NCI-H2227 (cell line): ENCODE results near the gene EXD3.
"Not testable (repeated sequence)": the region's sequence is repeated elsewhere in the genome, so short reads cannot be mapped to it uniquely, and the experiment has no call there.

Experiments used
- DNase-seq: peaks from one replicate; lab custom pipeline; 2025; ENCODE audit not compliant: unreplicated experiment; lab: John Stamatoyannopoulos, UW

The EXD3 gene

DNA sequence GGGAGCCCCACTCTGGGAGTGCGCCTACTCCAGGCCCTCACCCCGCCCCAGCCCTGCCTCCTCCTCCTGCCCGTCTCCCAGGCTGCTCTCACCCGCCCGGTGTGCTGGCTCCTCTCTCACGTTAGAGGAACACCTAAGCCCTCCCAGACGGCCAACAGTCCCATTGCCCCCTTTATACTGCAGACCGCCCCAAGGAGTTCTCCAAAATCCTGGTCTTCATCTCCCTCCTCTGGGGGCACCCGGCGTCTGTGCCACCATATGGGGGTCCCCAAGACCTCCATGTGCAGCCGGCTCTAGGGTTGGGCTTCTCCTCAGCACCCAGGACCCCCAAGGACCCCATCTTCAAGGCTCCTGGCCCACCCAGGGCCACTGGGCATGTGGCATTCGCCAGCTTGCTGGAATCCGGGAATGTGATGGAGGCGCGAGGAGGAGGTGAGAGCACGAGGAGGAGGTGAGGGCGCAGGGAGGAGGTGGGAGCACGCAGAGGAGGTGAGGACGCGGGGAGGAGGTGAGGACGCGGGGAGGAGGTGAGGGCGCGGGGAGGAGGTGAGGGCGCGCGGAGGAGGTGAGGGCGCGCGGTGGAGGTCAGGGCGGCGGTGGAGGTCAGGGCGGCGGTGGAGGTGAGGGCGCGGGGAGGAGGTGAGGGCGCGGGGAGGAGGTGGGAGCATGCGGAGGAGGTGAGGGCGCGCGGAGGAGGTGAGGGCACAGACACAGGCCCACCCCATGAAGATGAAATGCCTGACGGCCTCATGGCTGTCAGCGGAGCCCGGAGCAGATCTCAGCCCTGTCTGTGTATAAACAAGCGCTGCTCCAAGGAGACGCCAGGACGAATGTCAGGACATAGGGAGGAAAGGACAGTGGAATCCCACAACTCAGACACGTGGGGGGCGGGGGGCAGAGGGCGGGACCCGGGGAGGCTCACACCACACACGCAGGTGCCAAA, 41.2 kb downstream of the EXD3 start:
- DNase-seq = no peak

DNA sequence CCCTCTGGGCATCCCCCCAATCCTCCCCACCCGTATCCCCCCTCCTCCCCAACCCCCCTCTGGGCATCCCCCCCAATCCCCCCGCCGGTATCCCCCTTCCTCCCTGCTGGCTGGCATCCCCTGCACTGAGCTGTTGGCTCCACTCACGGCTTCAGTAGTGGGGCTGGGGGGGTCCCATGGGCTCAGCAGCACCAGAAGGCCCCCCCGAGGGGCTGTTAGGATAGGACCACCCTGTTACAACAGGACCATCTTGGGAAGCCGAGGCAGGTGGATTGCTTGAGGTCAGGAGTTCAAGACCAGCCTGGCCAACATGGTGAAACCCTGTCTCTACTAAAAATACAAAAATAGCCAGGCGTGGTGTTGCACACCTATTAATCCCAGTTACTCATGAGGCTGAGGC, 42.4 kb downstream of the EXD3 start:
- DNase-seq = no peak

DNA sequence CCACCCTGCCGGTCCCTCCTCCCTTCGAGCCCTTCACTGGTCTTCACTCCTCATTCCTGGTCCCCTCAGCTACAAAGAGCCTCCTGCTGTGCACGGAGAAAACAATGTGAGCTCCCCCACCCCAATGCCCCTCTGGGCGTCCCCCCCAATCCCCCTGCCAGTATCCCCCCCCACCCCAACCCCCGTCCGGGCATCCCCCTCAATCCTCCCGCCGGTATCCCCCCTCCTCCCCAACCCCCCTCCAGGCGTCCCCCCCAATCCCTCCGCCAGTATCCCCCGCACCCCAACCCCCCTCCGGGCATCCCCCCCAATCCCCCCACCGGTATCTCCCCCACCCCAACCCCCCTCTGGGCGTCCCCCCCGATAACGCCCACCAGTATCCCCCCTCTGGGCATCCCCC, 42.8 kb downstream of the EXD3 start:
- no peak for DNase-seq

DNA sequence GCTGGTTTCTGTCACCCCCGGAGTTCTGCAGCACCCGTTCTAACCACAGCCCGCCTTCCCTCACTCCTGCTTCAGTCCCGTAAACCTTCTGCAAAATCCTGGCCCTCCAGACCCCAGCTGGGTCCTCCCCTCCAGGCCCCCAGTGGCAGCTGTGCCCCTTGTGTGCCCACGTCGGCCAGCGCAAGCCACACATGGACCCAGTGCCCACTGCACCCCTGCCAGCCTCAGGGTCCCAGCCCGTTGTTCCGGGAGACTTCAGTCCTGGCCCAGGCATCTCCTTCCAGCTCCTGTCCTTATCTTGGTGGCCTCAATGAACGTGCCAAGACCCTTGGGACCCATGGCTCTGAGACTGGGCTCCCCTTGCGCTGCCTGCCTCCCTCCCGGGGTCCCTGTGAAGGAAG, 43.2 kb downstream of the EXD3 start:
- no peak for DNase-seq

DNA sequence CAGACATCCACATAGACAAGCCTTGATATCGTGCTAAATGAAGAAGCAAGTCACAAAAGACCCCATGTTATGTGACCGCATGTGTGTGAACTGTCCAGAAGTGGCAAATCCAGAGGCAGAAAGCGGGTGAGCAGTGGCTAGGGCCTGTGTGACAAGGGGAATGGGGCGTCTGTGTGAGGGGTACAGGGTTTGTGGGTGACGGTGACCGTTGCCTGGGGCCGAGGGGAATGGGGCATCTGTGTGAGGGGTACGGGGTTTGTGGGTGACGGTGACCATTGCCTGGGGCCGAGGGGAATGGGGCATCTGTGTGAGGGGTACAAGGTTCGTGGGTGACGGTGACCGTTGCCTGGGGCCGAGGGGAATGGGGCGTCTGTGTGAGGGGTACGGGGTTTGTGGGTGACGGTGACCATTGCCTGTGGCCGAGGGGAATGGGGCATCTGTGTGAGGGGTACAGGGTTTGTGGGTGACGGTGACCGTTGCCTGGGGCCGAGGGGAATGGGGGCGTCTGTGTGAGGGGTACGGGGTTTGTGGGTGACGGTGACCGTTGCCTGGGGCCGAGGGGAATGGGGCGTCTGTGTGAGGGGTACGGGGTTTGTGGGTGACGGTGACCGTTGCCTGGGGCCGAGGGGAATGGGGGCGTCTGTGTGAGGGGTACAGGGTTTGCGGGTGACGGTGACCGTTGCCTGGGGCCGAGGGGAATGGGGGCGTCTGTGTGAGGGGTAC, 44.1 kb downstream of the EXD3 start:
- DNase-seq = not testable (repeated sequence)

DNA sequence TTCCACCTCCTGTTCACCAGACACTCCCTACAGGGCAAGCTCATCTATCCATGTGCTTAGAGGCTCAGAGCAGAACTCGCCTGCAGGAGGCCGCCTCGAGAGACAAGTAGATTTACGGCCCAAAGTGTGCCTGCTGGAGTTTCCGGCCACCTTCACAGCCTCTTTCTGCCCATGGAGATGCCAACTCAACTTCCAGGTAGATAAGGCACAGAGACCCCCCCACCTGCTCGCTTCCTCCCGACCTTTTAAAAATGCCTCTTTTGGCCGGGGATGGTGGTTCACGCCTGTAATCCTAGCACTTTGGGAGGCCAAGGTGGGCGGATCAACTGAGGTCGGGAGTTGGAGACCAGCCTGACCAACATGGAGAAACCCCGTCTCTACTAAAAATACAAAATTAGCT, 46.6 kb downstream of the EXD3 start:
- DNase-seq = no peak

DNA sequence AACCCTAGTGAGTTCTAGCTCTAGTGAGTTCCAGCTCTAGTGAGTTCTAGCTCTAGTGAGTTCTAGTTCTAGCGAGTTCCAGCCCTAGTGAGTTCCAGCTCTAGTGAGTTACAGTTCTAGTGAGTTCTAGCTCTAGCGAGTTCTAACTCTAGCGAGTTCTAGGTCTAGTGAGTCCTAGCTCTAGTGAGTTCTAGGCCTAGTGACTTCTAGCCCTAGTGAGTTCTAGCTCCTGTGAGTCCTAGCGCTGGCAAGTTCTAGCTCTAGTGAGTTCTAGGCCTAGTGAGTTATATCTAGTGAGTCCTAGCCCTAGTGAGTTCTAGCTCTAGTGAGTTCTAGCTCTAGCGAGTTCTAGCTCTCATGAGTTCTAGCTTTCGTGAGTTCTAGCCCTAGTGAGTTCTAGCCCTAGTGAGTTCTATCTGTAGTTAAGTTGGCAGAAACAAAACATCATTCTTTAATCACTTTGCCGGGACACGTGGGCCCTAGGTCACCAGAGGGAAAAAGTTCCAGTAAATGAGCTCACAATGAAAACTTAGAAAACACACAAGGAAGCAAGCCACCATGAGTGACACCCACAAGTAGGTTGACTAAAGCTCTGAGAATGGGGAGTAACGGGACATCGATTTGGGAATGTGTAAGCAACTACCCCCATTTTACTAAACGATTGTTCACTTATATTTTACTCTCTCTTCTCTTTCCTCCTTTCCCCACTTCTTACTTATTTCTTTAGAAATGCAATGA, 47.5 kb downstream of the EXD3 start:
- no peak for DNase-seq

DNA sequence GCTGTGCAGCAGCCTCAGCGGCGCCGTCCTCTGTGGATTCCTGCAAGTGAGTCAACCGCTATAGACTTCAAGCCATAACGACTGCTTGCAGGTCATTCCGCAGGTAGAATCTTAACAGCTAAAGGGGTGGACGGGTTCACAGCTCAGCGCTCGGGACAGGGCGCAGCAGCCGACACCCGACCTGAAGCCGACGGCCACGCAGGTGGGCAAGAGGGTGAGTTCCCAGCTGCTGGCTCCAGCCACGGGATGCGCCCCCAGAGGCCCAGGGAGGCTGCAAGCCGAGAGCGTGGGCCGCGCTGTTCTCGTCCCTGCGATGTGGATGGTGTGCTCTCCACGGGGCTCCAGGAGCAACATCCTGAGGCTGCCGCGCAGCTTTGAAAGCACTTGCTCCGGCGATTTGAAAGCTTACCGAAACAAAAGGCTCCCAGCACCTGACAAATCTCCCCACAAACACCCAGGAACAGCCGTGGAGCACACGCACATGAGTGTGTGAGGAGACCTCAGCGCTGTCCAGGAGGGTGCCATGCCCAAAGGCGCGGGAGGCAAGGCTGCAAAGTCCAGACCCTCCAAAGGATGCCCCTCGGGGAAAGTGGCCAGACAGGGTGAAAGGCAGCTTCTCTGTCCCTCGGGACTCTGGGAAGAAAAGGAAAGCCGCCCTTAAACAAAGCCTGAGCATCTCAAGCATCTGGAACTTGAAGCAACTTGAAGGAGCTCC, 48.7 kb downstream of the EXD3 start:
- no peak for DNase-seq

DNA sequence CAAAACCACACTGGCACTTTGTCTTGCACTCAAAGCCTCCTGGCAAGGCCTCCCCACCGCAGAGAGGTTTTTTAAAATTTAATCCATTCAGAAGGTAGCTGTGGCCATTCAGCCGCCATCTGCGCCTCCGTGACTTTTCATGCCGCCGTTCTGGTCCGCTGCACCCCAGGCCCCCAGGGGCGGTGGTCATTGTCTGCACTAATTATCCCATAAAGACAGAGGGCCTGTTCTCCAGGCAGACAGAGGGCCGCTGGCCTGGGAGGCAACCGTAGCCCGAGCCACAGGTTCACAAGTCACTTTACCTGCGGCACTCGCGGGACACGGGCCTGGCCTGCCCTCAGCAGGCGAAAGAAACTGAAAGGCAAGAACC, 49.4 kb downstream of the EXD3 start:
- DNase-seq = no peak

DNA sequence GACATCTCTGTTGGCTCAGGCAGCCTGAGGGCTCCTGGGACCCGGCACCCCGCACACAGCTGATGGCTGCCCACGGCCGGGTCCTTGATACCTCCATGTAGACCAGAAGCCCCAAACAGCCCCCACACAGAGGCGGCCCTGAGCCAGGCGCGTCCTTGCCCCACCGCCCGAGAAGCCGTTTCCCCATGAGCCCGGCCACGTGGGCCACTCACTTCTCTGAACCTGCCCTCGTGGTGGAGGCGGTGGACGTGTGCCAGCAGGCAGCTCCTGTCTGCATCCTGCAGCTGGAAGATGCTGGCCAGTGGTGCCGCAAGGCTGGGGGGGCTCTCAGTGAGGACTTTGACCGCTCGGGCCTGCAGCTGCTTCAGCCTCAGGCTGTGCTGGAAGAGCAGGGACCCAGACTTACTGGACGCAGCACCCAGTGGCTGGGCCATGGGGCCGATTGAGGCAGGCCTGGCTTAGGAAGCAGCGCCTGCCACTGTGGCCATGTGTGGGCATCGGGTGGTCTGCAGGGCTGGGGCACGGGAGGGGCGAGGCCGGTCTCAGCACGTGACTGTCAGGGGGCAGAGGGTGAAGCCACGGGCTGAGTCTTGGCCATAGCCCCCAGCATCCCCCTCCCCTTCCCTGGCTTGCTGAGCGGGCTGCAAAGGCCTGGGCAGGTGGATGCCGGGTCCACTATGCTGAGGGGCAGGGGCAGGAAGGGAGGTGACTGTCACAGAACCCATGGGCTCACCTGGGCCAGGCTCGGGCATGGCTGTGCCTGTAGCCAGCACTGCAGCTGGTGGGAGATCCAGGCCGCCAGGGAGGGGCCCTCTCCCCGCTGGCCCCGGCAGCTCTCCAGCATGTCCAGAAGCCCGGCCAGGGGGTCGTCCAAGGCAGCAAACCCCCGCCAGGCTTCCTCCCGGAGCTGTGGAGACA, 50.0 kb downstream of the EXD3 start:
- DNase-seq = no peak

DNA sequence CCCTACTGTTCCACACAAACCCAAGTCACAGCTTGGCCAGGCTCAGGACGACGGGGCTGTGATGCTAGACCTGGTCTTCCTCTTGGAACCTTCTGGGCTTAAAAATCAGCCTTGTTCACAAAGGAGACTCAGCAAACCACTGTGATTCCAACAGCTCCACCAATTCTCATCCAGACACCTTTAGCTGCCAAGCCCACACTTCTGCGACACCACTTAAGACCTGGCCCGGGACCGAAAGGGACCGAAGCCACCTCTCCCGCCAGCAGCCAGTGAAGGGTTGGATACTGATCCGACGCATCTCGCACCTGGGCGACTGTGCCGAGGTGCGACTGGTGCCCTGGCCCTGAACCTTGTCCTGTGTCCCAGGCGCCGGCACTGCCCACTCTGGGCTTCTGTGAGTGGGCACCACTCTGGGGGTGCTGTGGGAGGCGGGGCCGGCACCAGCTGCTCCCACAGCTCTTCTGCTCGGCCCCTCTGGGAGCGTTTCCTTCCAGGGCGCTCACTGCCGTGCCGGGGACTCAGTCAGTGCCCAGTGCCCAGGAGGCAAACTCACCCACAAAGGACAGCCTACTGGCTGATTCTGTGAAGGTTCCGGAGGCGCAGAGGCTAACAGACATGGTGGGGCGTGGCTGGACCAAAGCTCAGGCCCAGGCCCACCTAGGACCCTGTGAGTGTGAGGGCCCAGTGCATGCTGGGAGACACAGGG, 50.9 kb downstream of the EXD3 start:
- DNase-seq = no peak

DNA sequence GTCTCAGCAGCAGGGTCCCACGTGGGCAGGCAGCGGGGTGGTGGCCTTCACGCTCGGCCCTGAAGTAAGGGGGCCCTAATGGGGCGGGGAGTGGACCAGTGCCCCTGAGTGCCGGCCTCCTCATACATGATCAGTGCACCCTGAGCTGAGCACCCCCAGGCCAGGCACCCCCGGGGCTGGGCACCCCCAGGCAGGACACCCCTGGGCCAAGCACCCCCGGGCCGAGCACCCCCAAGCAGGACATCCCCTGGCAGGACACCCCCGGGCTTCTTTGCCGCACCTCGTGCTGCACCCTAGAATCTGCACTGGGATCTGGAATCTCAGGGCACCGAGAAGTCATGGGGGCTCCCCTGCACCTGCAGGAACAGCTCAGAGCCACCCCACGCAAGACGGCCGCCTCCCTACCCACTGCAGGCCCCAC, 51.4 kb downstream of the EXD3 start:
- DNase-seq = no peak

DNA sequence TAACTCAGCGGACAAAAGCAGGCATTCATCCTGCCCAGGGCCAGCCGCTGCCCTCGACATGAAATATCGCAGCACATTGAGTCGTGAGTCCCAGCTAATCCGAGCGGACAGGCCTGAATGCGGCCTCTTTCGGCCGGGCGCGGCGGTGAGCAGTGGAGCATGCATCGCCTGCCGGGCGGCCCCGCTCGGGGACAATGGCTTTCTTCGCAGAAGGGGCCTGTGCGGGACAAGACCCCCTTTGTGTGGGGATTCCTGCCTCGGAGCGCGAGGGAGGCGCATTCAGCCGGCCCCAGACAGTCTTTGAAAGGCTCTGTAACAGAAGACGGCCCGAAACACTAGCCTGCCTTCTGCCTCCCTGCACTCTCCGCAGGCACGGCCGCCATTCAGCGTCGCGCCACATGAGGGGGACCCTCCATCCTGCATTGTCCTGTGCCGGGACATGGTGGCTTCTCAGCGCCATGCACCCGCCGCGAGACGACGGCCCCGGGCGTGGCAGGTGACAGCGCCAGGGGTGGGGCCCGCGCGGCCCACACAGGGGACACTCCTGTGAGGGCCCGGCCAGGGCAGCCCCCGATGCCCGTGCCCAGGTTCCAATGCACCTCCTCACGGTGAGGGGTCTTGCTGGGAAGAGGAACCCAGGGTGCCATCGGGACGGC, 52.0 kb downstream of the EXD3 start:
- DNase-seq = no peak

DNA sequence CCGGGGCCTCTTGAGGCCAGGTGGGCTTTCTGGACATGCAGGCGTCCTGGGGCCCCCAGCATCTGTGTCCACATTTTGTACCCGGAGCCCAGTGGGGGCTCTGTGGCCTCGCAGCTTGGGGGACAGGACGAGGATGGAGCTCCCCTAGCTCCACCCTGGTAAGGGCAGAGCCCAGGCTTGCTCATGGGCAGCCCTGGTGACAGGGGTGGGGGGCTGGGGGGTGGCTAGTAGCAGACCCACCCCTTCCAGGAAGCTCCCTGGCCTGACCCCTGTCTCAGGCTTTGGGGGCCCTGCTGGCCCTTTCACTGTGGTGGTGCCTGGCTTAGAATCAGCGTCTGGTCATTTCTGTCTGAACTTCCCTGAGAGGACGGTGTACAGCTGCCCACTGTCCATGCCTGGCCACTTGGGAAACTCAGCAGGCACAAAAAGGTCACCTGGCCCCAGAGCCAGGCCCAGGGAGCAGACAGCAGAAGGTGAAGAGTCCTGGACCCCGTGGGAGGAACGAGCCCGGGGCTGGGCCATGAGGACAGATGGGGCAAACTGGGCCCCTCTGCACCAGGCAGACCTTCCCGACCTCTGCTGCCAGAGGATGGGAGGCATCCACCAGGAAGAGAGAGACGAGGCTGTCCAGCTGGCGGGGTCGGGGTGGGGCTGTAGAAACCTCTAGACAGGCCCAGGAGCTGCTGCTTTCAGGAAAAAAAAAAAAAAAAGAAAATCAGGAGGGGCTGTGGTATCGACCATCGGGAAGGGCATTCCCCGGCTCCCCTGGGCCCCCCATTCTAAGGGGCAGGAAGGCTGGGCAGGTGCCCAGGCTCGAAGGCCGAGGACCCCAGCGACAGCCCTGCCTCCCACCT, 52.8 kb downstream of the EXD3 start:
- DNase-seq = no peak

DNA sequence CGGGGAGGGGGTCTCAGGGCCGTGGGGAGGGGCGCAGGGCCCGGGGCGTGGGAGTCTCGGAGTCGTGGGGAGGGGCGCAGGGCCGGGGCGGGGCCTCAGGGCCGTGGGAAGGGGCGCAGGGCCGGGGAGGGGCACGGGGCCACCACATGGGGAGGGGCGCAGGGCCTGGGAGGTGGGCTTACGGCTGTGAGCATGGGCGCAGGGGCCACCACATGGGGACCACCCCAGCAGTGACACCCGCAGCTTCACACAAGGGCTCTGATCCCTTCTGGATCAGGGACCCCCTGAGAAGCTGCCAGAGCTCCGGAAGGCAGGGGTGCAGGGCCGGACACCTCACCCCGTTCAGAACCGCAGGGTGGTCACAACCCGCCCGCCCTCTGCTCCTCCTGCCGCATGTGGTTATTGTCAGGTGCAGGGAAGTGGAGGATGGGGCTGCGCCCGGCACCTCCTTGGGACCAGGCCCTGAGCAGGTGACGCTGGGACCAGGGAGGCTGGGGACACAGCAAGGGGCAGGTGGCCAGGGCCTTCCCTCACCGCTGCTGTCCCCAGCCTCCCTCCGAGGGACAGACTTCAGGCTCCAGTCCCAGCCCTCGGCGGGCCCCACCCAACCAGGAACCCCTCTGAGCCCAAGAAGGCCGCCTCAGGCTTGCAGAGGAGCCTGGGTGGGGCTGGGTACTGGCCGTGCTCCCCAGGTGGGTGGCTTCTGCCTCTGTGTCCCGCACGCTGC, 53.7 kb downstream of the EXD3 start:
- DNase-seq = no peak

DNA sequence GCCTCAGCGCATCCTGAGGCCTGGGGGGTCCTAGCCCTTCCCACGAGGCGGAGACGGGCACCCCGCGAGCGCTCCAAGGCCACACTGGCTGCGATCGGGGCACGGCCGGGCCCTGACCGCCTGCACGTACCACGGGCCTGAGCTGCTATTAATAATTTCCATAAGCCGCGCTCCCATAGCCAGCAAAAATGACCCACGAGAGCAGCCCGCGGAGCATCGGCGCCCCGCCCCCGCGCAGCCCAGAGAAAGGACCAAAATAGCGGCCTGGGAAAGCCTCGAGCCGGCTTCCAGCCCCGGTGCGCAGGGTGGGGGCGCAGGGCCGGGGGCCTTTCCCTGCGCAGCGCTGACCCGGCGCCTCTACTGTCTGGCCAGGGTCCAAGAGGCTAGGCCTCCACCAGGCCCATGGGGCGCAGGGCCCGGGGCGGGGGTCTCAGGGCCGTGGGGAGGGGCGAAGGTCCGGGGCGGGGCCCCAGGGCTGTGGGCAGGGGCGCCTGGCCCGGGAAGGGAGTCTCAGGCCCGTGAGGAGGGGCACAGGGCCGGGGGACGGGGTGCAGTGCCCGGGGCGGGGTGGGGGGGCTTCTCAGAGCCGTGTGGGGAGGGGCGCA, 54.4 kb downstream of the EXD3 start:
- DNase-seq = no peak
